H9 (cell line): ENCODE data around the gene TTC39A. TPM values are rescaled to one million over a fixed set of nuclear protein-coding genes. Genes with fewer than 3 reads are reported as not detected.

ENCODE experiments used
- DNase-seq: peaks from one replicate; pipeline ENCODE4 v3.0.0-alpha.2; 2017
- H2AFZ ChIP-seq: one replicate; pipeline ENCODE4 v1.6.1; 2013; ENCODE audit warnings: mild to moderate bottlenecking, low read length, control low read depth, moderate library complexity
- H2AK5ac ChIP-seq: 2 replicates; pipeline ENCODE4 v1.6.1; 2013; ENCODE audit warnings: low read length, control low read depth, mixed read lengths; ENCODE audit not compliant: insufficient read length
- H2BK120ac ChIP-seq: one replicate; pipeline ENCODE4 v1.6.1; 2013; ENCODE audit warnings: low read depth, mild to moderate bottlenecking, low read length, control low read depth, inconsistent platforms; ENCODE audit not compliant: poor library complexity, severe bottlenecking
- H2BK12ac ChIP-seq: 2 replicates; pipeline ENCODE4 v1.6.1; 2013; ENCODE audit warnings: low read length, control low read depth, mixed read lengths, low read depth; ENCODE audit not compliant: insufficient read length
- H2BK15ac ChIP-seq: 2 replicates; pipeline ENCODE4 v1.6.1; 2013; ENCODE audit warnings: low read depth, low read length, control low read depth
- H2BK20ac ChIP-seq: one replicate; pipeline ENCODE4 v1.6.1; 2013; ENCODE audit warnings: low read depth, mild to moderate bottlenecking, low read length, control low read depth, inconsistent platforms; ENCODE audit not compliant: poor library complexity, severe bottlenecking
- H2BK5ac ChIP-seq: 2 replicates; pipeline ENCODE4 v1.6.1; 2013; ENCODE audit warnings: low read length, control low read depth, mixed read lengths; ENCODE audit not compliant: insufficient read length
- H3K14ac ChIP-seq: 2 replicates; pipeline ENCODE4 v1.6.1; 2013; ENCODE audit warnings: low read length, control low read depth; ENCODE audit not compliant: insufficient read depth
- H3K18ac ChIP-seq: 2 replicates; pipeline ENCODE4 v1.6.1; 2013; ENCODE audit warnings: low read depth, mild to moderate bottlenecking, mixed read lengths, low read length, control low read depth; ENCODE audit not compliant: insufficient read length
- H3K23ac ChIP-seq: 2 replicates; pipeline ENCODE4 v1.6.1; 2013; ENCODE audit warnings: low read length, control low read depth, mixed read lengths, low read depth; ENCODE audit not compliant: insufficient read length
- H3K23me2 ChIP-seq: 2 replicates; pipeline ENCODE4 v1.6.1; 2013; ENCODE audit warnings: low read depth, mild to moderate bottlenecking, mixed read lengths, low read length, control low read depth; ENCODE audit not compliant: insufficient read length, poor library complexity, severe bottlenecking
- H3K27ac ChIP-seq: 2 replicates; pipeline ENCODE4 v1.5.1; 2013; ENCODE audit warnings: low read length, control low read depth, mixed read lengths, low read depth; ENCODE audit not compliant: insufficient read length
- H3K27me3 ChIP-seq: 2 replicates; pipeline ENCODE4 v1.6.1; 2013; ENCODE audit warnings: low read length, control low read depth, inconsistent platforms; ENCODE audit not compliant: insufficient read depth
- H3K4ac ChIP-seq: 2 replicates; pipeline ENCODE4 v1.6.1; 2013; ENCODE audit warnings: low read depth, mild to moderate bottlenecking, control low read depth, inconsistent platforms, low read length, moderate library complexity
- H3K4me1 ChIP-seq: 2 replicates; pipeline ENCODE4 v1.6.1; 2013; ENCODE audit warnings: low read length, control low read depth, inconsistent platforms; ENCODE audit not compliant: insufficient read depth
- H3K4me2 ChIP-seq: 2 replicates; pipeline ENCODE4 v1.6.1; 2013; ENCODE audit warnings: low read length, control low read depth, mixed read lengths; ENCODE audit not compliant: insufficient read length, insufficient read depth
- H3K56ac ChIP-seq: 2 replicates; pipeline ENCODE4 v1.6.1; 2013; ENCODE audit warnings: low read depth, mild to moderate bottlenecking, mixed read lengths, low read length, control low read depth; ENCODE audit not compliant: insufficient read length
- H3K79me1 ChIP-seq: 2 replicates; pipeline ENCODE4 v1.6.1; 2013; ENCODE audit warnings: low read depth, mild to moderate bottlenecking, moderate library complexity, low read length, control low read depth, inconsistent platforms; ENCODE audit not compliant: insufficient read depth, poor library complexity, severe bottlenecking
- H3K79me2 ChIP-seq: 2 replicates; pipeline ENCODE4 v1.6.1; 2013; ENCODE audit warnings: low read length, control low read depth, inconsistent platforms; ENCODE audit not compliant: insufficient read depth
- H3K9ac ChIP-seq: 2 replicates; pipeline ENCODE4 v1.6.1; 2013; ENCODE audit warnings: low read length, control low read depth, mixed read lengths; ENCODE audit not compliant: insufficient read length; ENCODE audit errors: extremely low read depth
- H3K9me3 ChIP-seq: one replicate; pipeline ENCODE4 v1.6.1; 2013; ENCODE audit warnings: low read depth, low read length, inconsistent platforms; ENCODE audit not compliant: control insufficient read depth
- H3T11ph ChIP-seq: one replicate; pipeline ENCODE4 v1.6.1; 2013; ENCODE audit warnings: mild to moderate bottlenecking, low read length, control low read depth, inconsistent platforms
- H4K20me1 ChIP-seq: one replicate; pipeline ENCODE4 v1.6.1; 2013; ENCODE audit not compliant: control insufficient read depth, insufficient read length, insufficient read depth
- H4K5ac ChIP-seq: 2 replicates; pipeline ENCODE4 v1.6.1; 2013; ENCODE audit warnings: low read depth, mild to moderate bottlenecking, mixed read lengths, low read length, control low read depth; ENCODE audit not compliant: insufficient read length
- H4K8ac ChIP-seq: replicated peaks from 2 replicates; pipeline ENCODE4 v1.6.1; 2013; ENCODE audit warnings: low read length, control low read depth, mixed read lengths, low read depth; ENCODE audit not compliant: insufficient read length
- H4K91ac ChIP-seq: 2 replicates; pipeline ENCODE4 v1.6.1; 2013; ENCODE audit warnings: low read depth, mild to moderate bottlenecking, moderate library complexity, mixed read lengths, low read length, control low read depth; ENCODE audit not compliant: insufficient read length
- H3K27ac Mint-ChIP-seq, 3 experiments: 2 replicates in 2 of 3; 3 replicates in 1 of 3; pipeline ENCODE4 v1.8.0; 2020 to 2021; ENCODE audit warnings: mixed read lengths in 3 of 3, mild to moderate bottlenecking in 1 of 3, moderate library complexity in 1 of 3
- H3K27me3 Mint-ChIP-seq: 2 replicates; pipeline ENCODE4 v1.8.0; 2021; ENCODE audit warnings: low read depth, mild to moderate bottlenecking, moderate library complexity, mixed read lengths
- H3K36me3 Mint-ChIP-seq, 3 experiments: 2 replicates in 2 of 3; 3 replicates in 1 of 3; pipeline ENCODE4 v1.8.0; 2020 to 2021; ENCODE audit warnings: low read depth in 3 of 3, mixed read lengths in 3 of 3; ENCODE audit not compliant: insufficient read depth in 1 of 3
- H3K4me1 Mint-ChIP-seq, 2 experiments: 2 replicates each; pipeline ENCODE4 v1.8.0; 2020; ENCODE audit warnings: mixed read lengths in 2 of 2
- H3K4me3 Mint-ChIP-seq, 2 experiments: 2 replicates in 1 of 2; 3 replicates in 1 of 2; pipeline ENCODE4 v1.8.0; 2020 to 2021; ENCODE audit warnings: mild to moderate bottlenecking in 2 of 2, mixed read lengths in 2 of 2, moderate library complexity in 1 of 2
- H3K9me3 Mint-ChIP-seq, 2 experiments: 2 replicates in 1 of 2; 3 replicates in 1 of 2; pipeline ENCODE4 v1.8.0; 2020; ENCODE audit warnings: mild to moderate bottlenecking in 2 of 2, mixed read lengths in 2 of 2, moderate library complexity in 1 of 2
- WGBS: extraction: QIAGEN DNeasy Blood & Tissue Kit; methylation state at CpG from one replicate; pipeline ENCODE4 v1.1.7; 2013; ENCODE audit warnings: missing lambda C conversion rate, low lambda C conversion rate, mixed read lengths; ENCODE audit not compliant: insufficient read length; ENCODE audit errors: extremely low coverage; 5-methylcytosine and 5-hydroxymethylcytosine counted together
- total RNA-seq: library from RNA; stranded (reverse); gene quantifications from 2 replicates; pipeline ENCODE4 v1.2.1, GENCODE V29; 2021
- TF ChIP-seq, protein P1 (sequence below): fragments of 200-600 bp; sonication (generic); conservative IDR thresholded peaks from 3 replicates; pipeline ENCODE4 v1.8.0; 2021; ENCODE audit warnings: antibody characterized with exemption, mild to moderate bottlenecking

The TTC39A gene
- total RNA-seq, 1 experiment from 2014 or later = 7.7 TPM

DNA sequence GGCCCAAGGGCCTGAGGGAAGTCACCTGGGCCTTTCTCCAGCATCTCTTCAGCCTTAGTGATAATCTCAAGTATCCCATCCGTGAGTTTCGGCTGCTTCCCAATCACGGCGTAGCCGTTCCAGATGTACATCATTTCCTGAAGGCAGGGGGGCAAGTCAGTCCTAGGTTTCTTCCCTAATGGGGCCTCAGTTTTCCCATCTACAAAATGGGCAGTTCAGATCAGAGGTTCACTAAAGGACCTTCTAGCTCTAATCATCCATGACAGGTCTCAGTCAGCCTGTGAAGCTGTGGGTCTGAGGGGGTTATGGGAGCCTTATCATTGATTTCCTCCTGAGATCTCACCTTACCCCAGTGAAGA lies 39.9 kb downstream of the TTC39A start:
- no peak overlapping the region for H3K4me2 ChIP-seq
- H3K9me3 ChIP-seq = no peaks in the 10 kb centered on the region
- Mint-ChIP-seq H3K36me3 (no peaks in the 10 kb centered on the region), H3K27ac (no peak overlapping the region), H3K4me1 (peaks cover 11 to 13% of the 10 kb centered on the region in 2 experiments), H3K9me3 (no peaks in the 10 kb centered on the region), H3K4me3 (no peak overlapping the region), H3K27me3 (0 out of 2 replicates have a peak, but pooled peaks cover 1% of the 10 kb centered on the region)
- H2BK120ac ChIP-seq = no peak overlapping the region
- H2AFZ ChIP-seq = no peak overlapping the region
- H3T11ph ChIP-seq = no peak overlapping the region
- no peak overlapping the region for H3K14ac ChIP-seq
- no peaks in the 10 kb centered on the region for H3K23me2 ChIP-seq
- H4K5ac ChIP-seq = no peak overlapping the region
- H3K4ac ChIP-seq = no peak overlapping the region
- H4K91ac ChIP-seq = no peak overlapping the region
- H2BK12ac ChIP-seq = no peak overlapping the region
- H2BK15ac ChIP-seq = no peak overlapping the region
- H3K4me1 ChIP-seq = no peaks in the 10 kb centered on the region
- H2BK5ac ChIP-seq = no peak overlapping the region
- H2BK20ac ChIP-seq = no peak overlapping the region
- H3K79me2 ChIP-seq = no peaks in the 10 kb centered on the region
- no peak overlapping the region for H3K27ac ChIP-seq
- no peak for DNase-seq
- no peak overlapping the region for H4K8ac ChIP-seq
- no peaks in the 10 kb centered on the region for H3K27me3 ChIP-seq
- H3K56ac ChIP-seq = no peak overlapping the region
- H2AK5ac ChIP-seq = no peak overlapping the region
- TF ChIP-seq, protein P1, sequence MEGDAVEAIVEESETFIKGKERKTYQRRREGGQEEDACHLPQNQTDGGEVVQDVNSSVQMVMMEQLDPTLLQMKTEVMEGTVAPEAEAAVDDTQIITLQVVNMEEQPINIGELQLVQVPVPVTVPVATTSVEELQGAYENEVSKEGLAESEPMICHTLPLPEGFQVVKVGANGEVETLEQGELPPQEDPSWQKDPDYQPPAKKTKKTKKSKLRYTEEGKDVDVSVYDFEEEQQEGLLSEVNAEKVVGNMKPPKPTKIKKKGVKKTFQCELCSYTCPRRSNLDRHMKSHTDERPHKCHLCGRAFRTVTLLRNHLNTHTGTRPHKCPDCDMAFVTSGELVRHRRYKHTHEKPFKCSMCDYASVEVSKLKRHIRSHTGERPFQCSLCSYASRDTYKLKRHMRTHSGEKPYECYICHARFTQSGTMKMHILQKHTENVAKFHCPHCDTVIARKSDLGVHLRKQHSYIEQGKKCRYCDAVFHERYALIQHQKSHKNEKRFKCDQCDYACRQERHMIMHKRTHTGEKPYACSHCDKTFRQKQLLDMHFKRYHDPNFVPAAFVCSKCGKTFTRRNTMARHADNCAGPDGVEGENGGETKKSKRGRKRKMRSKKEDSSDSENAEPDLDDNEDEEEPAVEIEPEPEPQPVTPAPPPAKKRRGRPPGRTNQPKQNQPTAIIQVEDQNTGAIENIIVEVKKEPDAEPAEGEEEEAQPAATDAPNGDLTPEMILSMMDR = no peak
- H3K79me1 ChIP-seq = no peaks in the 10 kb centered on the region
- H3K23ac ChIP-seq = no peak overlapping the region
- H4K20me1 ChIP-seq = no peaks in the 10 kb centered on the region
- no peak overlapping the region for H3K9ac ChIP-seq
- no CpG with 5 or more reads among the region's 5 CpGs for WGBS
- H3K18ac ChIP-seq = no peak overlapping the region
